K562 (cell line): ENCODE measurements around the gene ROBO1. TPM values are rescaled to one million over a fixed set of nuclear protein-coding genes. Genes with fewer than 3 reads are reported as not detected.

Experiments
- CUX1 ChIP-seq: fragments of 200-800 bp; sonication (Bioruptor generic); IDR thresholded peaks from 2 replicates; pipeline ENCODE4 v1.6.1; 2016; ENCODE audit warnings: missing genetic modification characterization, missing compliant biosample characterization
- FOXA3 ChIP-seq, 2 experiments: fragments of 450-650 bp in 1 of 2; sonication (generic) in 1 of 2; formaldehyde crosslinking; IDR thresholded peaks in 1 of 2; conservative IDR thresholded peaks in 1 of 2; 2 replicates each; pipeline versions ENCODE4 v1.4.0 to v1.8.0; 2020 to 2022; ENCODE audit warnings: mild to moderate bottlenecking in 2 of 2, missing genetic modification reagents in 1 of 2
- ZNF165 ChIP-seq: fragments of 250-450 bp; sonication (Bioruptor Pico); IDR thresholded peaks from 2 replicates; pipeline ENCODE4 v1.4.0; 2020; ENCODE audit warnings: borderline replicate concordance
- ZNF655 ChIP-seq: fragments of 250-450 bp; sonication (Bioruptor Pico); IDR thresholded peaks from 2 replicates; pipeline ENCODE4 v1.5.0; 2021
- polyA plus RNA-seq, 8 experiments: library from polyadenylated mRNA; depleted of rRNA in 4 of 8; stranded (reverse) in 5 of 8; unstranded in 3 of 8; fragments of >200 nt; fragmentation: Nextera tagmentation in 2 of 8; fragmentation: Illumina TruSeq in 1 of 8; extraction: Ambion mirVana in 2 of 8; extraction: Trizol in 1 of 8; gene quantifications; 2 replicates each; pipeline versions ENCODE4 v1.2.1 to v1.2.3, GENCODE V29; 2011 to 2014; ENCODE audit warnings: inconsistent platforms in 1 of 8, missing spikeins in 1 of 8
- total RNA-seq, 7 experiments: library from RNA; depleted of rRNA in 6 of 7; stranded (reverse); fragments of >200 nt in 6 of 7; fragmentation: Illumina TruSeq in 2 of 7; extraction: Trizol in 2 of 7; gene quantifications; 2 replicates each; pipeline versions ENCODE4 v1.2.1 to v1.2.3, GENCODE V29; 2011 to 2021; ENCODE audit warnings: low replicate concordance in 1 of 7

Gene ROBO1
- total and polyA plus RNA-seq, 9 of the 15 experiments (the other 6 are each of a cell fraction or from before 2014, with no cell fraction given): 0.01 to 0.53 (median 0.17) TPM; not detected in 5

GRCh38 chr3:79047581-79047980 is 720.2 kb downstream of the ROBO1 start (continued):
- TF ChIP-seq CUX1 (CRISPR knock-in tag): no peak
- no peak for TF ChIP-seq FOXA3 (CRISPR knock-in tag; conservative IDR thresholded peaks at IDR 0.05 in 1 of 2, IDR thresholded peaks at IDR 0.05 in 1 of 2)
- no peak for TF ChIP-seq ZNF165 (CRISPR knock-in tag)
- TF ChIP-seq ZNF655: no peak
